22Rv1 (cell line): ENCODE measurements around the gene TMEM59L.

Experiments
- H3K27ac ChIP-seq: fragments of 450-650 bp; 2 replicates; pipeline ENCODE4 v1.5.1; 2017
- ZFX ChIP-seq: fragments of 450-650 bp; IDR thresholded peaks from 2 replicates; pipeline ENCODE4 v1.6.1; 2017; ENCODE audit warnings: antibody characterized with exemption, borderline replicate concordance
- TF ChIP-seq, protein P1 (sequence below): fragments of 450-650 bp; IDR thresholded peaks from 2 replicates; pipeline ENCODE4 v1.5.1; 2017; ENCODE audit warnings: mild to moderate bottlenecking

Gene TMEM59L

DNA sequence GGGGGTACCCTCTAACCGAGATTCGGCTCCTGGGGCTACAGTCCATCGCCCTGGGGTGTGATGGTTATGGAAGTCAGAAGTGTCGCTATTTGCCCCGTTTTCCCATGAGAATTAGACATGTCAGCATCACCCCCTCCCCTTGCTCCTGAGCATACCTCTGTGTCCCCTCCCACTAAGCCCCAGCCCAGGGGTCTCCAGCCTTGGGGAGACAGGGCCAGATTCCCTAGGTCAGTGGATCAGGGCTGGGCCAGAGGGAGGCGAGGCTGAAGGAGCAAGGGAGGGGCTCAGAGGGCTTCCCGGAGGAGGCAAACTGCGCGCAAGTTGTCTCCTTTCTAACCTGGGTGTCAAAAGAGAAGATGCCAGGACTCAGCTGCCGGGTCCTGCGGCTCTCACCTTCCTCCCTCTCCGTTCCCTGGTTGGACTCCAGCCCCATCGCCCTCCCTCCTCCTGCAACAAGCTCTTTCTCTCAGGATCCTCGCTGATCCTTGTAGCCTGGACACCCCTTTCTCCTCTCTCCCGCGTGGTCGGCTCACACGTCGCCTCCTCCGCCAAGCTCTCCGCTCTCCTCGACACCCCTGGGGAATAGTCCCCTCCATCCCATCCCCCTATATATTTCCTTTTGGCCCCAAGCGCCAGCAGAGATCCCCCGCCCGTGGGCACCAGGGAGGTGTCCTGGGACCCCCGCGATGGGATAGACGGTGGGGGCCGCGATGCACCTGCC lies 459 bp upstream of the TMEM59L start:
- no peak overlapping the region for H3K27ac ChIP-seq
- TF ChIP-seq, protein P1, sequence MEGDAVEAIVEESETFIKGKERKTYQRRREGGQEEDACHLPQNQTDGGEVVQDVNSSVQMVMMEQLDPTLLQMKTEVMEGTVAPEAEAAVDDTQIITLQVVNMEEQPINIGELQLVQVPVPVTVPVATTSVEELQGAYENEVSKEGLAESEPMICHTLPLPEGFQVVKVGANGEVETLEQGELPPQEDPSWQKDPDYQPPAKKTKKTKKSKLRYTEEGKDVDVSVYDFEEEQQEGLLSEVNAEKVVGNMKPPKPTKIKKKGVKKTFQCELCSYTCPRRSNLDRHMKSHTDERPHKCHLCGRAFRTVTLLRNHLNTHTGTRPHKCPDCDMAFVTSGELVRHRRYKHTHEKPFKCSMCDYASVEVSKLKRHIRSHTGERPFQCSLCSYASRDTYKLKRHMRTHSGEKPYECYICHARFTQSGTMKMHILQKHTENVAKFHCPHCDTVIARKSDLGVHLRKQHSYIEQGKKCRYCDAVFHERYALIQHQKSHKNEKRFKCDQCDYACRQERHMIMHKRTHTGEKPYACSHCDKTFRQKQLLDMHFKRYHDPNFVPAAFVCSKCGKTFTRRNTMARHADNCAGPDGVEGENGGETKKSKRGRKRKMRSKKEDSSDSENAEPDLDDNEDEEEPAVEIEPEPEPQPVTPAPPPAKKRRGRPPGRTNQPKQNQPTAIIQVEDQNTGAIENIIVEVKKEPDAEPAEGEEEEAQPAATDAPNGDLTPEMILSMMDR = no peak
- TF ChIP-seq ZFX = no peak

DNA sequence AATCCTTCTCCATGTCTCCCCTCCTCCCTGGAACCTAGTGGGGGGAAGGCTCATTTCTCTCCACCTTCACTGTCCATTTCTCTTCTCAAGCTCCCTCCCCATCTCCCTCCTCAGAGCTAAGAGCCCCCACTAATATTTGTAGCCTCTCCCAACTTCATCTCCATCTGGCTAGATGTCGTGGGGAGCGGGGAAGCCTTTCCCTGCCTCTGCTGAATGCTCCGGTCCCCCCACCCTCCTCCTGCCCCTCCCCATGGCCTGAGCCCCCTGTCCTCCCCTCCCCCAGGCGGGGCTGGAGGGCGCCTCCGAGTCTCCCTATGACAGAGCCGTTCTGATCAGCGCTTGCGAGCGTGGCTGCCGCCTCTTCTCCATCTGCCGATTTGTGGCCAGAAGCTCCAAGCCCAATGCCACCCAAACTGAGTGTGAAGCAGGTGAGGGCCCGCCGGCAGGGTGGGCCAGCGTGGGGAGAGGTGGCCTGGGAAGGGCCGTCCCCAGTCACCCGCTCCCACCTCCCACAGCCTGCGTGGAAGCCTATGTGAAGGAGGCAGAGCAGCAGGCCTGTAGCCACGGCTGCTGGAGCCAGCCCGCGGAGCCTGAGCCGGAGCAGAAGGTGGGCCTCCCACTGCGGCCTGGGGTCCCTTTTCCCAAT lies 1.0 kb downstream of the TMEM59L start:
- no peak overlapping the region for H3K27ac ChIP-seq
- no peak for TF ChIP-seq ZFX
- TF ChIP-seq, protein P1 = no peak

DNA sequence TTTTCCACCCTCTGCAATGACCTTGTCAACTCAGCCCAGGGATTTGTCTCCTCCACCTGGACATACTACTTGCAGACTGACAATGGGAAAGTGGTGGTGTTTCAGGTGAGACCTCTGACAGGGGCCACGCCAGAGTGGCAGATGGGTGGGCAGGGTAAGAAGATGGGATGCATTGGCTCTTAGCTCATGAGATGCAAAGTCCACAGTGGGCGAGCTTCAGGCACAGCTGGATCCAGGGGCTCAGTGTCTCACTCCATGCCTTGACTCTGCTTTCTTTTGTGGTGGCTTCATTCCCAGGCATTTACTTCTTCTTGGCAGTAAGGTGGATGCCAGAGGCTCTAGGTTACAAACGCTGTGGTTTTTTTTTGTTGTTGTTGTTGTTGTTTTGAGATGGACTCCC lies 3.4 kb downstream of the TMEM59L start:
- TF ChIP-seq ZFX = no peak
- TF ChIP-seq, protein P1 = no peak
- no peak overlapping the region for H3K27ac ChIP-seq

DNA sequence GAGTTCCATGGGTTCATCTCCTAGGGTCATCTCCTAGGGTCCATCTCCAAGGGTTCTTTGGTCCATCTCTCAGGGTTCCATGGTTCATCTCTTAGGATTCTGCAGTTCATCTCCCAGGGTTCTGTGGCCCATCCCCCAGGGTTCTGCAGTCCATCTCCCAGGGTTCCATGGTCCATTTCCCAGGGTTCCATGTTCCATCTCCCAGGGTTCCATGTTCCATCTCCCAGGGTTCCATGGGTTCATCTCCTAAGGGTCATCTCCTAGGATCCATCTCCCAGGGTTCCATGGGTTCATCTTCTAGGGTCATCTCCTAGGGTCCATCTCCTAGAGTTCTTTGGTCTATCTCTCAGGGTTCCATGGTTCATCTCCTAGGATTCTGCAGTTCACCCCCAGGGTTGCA lies 4.9 kb downstream of the TMEM59L start:
- TF ChIP-seq ZFX = no peak
- TF ChIP-seq, protein P1 = no peak
- no peak overlapping the region for H3K27ac ChIP-seq

DNA sequence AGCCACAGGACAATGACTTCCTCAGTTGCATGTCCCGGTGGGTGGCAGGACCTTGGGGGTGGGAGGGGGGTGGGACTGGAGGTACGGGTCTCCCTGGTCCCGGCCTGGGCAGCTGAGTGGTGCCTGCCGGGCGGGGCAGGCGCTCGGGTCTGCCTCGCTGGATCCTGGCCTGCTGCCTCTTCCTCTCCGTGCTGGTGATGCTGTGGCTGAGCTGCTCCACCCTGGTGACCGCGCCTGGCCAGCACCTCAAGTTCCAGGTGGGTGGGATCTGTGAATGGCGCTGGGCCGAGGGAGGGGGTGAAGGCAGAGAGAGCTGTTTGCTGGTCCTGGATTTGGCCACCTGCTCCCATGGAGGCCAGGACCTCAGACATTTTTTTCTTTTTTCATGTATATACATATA lies 5.6 kb downstream of the TMEM59L start:
- no peak overlapping the region for H3K27ac ChIP-seq
- TF ChIP-seq, protein P1 = no peak
- TF ChIP-seq ZFX = no peak

DNA sequence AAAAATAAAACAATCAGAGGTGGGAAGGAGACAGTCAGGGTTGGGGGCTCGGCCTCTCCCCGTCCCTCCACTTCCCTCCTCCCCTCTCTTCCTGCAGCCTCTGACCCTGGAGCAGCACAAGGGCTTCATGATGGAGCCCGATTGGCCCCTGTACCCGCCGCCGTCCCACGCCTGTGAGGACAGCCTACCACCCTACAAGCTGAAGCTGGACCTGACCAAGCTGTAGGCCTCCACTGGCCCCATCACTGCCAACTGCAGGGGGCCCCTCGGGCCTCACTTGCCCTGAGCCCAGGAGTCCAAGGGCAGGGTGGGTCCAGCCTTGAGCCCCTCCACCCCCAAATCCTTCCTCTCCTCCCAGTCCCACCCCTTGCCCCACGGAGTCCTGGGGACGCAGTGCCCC lies 7.6 kb downstream of the TMEM59L start:
- H3K27ac ChIP-seq = no peak overlapping the region
- TF ChIP-seq, protein P1 = no peak
- no peak for TF ChIP-seq ZFX

DNA sequence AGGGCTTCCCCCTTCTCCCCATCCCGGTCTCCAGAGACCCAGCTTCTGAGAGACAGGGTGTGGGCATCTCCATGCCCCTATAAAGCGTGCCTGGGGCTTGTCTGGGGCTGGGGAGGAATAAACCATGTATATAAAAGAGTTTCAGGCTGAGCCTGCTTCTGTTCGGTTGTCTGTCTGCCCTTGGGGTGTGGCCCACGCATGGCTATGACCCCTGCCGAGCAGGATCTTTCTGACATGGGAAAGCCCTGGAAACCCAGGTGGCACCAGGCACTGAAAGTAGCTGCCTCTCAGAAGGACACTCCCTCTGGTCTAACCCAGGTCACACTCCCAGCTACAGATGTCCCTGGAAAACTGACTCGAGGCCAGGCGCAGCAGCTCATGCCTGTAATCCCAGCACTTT lies 8.2 kb downstream of the TMEM59L start:
- no peak for TF ChIP-seq ZFX
- TF ChIP-seq, protein P1 = no peak
- no peak overlapping the region for H3K27ac ChIP-seq
